GM19099 (cell line): Measurements from ENCODE around the gene KMT2A.

Experiments
- POLR2A ChIP-seq: IDR thresholded peaks from 3 replicates; pipeline ENCODE4 v1.6.1; 2011; ENCODE audit warnings: low read depth; ENCODE audit not compliant: insufficient read length; ENCODE audit errors: extremely low read depth

The KMT2A gene

GRCh38 chr11:118572981-118573550 is 136.8 kb downstream of the KMT2A start:
- TF ChIP-seq POLR2A, result no peak

- TF ChIP-seq POLR2A, result no peak
These were observed 138.3 kb downstream of the KMT2A start for GRCh38 chr11:118574636-118575035.
